T-helper 1 cell treated with Interleukin-12 subunit alpha and Interleukin-12 subunit beta and Interleukin-4 antibody, amounts not matched to agents 30 μg/mL and 1 μg/mL, for 36 hours (primary cell): ENCODE data around the gene DKK3.
A peak's percentile ranks its signal among the peaks of the same experiment; 100 is the strongest.

Experiments
- H3K27ac Mint-ChIP-seq: one replicate; pipeline ENCODE4 v1.8.0; 2021; ENCODE audit warnings: mild to moderate bottlenecking, mixed read lengths
- H3K27me3 Mint-ChIP-seq: one replicate; pipeline ENCODE4 v1.8.0; 2021; ENCODE audit warnings: low read depth, mixed read lengths
- H3K36me3 Mint-ChIP-seq: one replicate; pipeline ENCODE4 v1.8.0; 2021; ENCODE audit warnings: low read depth, mixed read lengths
- H3K4me1 Mint-ChIP-seq: one replicate; pipeline ENCODE4 v1.8.0; 2021; ENCODE audit warnings: low read depth, mixed read lengths
- H3K4me3 Mint-ChIP-seq: one replicate; pipeline ENCODE4 v1.8.0; 2021; ENCODE audit warnings: mild to moderate bottlenecking, moderate library complexity, mixed read lengths
- H3K9me3 Mint-ChIP-seq: one replicate; pipeline ENCODE4 v1.8.0; 2021; ENCODE audit warnings: mixed read lengths

Gene DKK3

DNA sequence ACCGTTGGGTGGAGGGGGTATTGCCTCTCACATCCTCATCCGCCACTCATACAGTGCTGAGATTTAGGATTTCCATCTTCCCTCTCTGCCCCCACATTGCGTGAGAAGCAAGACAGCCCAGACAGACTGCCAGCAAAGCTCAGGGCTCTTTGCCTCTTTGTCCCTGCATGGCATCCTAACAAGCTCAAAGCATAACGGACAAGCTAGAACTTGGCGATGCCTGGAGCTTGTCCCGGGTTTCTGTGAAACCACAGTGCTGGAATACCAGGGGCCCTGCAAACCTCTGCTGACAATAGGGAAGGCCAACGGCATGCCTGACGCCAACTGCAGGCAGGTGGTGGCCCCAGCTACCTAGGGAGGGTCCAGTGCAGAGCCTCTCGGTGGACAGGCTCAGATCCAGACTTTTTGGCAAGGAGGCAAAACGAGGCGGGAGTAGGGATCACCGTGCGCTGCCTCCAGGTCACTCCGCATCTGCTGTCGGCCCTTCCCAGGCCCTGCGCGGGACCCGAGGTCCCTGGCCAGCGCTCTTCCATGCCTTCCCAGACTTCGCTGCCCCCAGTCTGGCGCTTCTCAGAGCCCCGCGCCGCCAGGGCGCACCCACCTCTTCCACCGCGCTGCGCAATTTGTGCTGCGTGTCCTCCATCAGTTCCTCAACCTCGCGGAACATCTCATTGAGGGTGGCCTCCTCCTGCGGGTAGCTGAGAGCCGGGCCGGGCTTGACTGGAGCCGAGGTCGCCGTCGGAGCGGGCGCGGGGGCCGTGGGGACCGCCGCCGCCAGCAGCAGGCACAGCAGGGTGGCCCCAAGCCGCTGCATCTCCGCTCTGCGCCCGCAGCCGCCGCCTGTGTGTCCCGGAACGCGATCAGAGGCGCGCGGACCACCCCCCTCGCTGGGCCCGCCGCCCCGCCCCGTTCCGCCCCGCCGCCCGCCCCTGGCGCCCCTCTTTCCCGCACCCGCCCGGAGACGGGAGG, at the start of gene DKK3:
TSS of gene DKK3 (minus strand) at position 858 of the 969 bp plus-strand sequence. CDS start at position 814, 44 bp downstream.
- Mint-ChIP-seq H3K4me3 (peak within 1 kb of the TSS; percentile 45), H3K4me1 (peaks cover 4% of the 10 kb centered on the region), H3K9me3 (no peaks in the 10 kb centered on the region), H3K27me3 (peaks cover 90% of the 10 kb centered on the region), H3K36me3 (no peaks in the 10 kb centered on the region), H3K27ac (no peak within 1 kb of the TSS)

DNA sequence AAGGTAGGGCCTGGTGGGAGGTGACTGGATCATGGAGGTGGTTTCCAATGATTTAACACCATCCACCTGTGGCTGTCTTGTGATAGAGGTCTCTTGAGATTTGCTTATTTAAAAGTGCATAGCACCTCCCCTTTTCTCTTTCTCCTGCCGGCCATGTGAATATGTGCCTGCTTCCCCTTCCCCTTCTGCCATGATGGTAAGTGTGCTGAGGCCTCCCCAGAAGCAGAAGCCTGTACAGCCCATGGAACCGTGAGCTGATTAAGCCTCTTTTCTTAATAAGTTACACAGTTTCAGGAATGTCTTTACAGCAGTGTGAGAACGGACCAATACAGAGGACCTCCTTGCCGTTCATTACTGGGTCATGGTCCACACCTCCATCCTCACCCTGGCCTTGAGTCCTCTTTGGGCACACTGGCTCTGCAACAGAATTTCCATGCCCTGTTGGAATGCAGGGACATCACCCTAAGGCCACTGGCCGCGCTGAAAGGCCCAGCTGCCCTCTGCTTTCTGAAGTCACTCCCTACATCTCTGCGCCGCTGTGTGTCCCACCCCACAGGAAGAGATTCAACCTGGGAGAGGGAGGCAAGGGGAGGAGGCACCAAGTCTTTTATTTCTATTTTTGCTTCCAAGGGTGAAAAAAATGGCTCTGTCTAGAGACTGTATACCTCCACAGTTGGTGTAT, 49.0 kb upstream of the DKK3 start:
- Mint-ChIP-seq H3K27ac (no peak overlapping the region), H3K4me3 (no peak overlapping the region), H3K4me1 (peaks cover 13% of the 10 kb centered on the region), H3K36me3 (peaks cover 2% of the 10 kb centered on the region), H3K9me3 (peaks cover 7% of the 10 kb centered on the region), H3K27me3 (no peaks in the 10 kb centered on the region)

DNA sequence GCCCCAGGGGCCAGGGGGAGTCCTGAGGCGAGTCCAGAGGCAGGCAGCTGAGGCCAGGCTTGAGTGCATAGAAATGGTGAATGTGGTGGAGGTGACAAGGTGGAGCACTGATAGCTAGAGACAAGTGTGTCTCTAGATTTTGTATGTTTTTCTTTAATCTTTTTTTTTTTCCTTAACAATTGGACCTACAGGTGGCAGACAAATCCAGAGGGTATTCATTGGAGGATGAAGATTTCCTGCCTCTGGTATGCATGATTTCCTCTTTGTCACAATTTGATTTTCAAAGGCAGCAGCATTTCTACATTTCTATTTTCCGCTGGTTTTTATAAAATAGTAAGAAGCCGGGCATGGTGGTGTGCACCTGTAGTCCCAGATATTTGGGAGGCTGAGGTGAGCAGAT, 47.7 kb upstream of the DKK3 start:
- peaks cover 8% of the 10 kb centered on the region for H3K4me1 Mint-ChIP-seq
- H3K36me3 Mint-ChIP-seq = peaks cover 2% of the 10 kb centered on the region
- H3K4me3 Mint-ChIP-seq = no peak overlapping the region
- H3K27me3 Mint-ChIP-seq = no peaks in the 10 kb centered on the region
- peaks cover 7% of the 10 kb centered on the region for H3K9me3 Mint-ChIP-seq
- H3K27ac Mint-ChIP-seq = no peak overlapping the region

DNA sequence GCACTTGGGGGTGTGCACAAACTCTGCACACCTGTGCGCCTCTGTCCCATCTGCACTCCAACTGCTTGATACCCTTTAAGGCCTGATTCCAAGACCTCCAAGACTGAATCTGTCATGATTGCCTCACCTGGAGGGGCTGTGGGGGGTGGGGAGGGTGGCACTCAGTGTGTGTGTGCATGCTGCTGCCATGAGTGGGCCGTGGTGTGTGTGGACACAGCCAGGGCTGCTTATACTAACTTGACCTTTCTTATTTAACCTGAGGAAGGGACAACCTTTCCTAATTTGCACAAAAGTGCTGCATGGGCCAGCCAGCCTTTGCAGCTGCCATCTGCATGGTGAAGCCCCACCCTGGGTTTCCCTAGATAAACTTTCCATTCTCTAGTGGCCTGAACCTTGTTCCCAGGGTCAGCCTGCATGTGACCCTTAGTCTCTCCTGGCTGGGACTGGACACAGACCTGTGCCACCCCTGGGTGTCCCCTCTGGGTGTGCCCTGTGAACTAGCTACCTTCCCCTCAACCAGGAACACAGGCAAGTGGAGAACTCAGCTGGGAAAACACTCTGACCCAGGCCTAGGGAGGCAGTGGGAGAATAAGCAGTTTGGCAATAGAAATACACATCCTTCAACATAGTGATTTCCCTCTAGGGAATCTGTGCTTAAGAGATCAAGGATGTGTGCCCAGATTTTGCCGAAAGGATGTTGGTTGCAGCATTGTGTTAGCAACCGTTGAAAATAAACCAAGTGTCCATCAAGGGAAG, 45.4 kb upstream of the DKK3 start:
- Mint-ChIP-seq H3K36me3 (peaks cover 2% of the 10 kb centered on the region), H3K4me1 (peaks cover 11% of the 10 kb centered on the region), H3K27me3 (no peaks in the 10 kb centered on the region), H3K9me3 (peaks cover 7% of the 10 kb centered on the region), H3K4me3 (no peak overlapping the region), H3K27ac (peak overlapping the region; percentile 52)

DNA sequence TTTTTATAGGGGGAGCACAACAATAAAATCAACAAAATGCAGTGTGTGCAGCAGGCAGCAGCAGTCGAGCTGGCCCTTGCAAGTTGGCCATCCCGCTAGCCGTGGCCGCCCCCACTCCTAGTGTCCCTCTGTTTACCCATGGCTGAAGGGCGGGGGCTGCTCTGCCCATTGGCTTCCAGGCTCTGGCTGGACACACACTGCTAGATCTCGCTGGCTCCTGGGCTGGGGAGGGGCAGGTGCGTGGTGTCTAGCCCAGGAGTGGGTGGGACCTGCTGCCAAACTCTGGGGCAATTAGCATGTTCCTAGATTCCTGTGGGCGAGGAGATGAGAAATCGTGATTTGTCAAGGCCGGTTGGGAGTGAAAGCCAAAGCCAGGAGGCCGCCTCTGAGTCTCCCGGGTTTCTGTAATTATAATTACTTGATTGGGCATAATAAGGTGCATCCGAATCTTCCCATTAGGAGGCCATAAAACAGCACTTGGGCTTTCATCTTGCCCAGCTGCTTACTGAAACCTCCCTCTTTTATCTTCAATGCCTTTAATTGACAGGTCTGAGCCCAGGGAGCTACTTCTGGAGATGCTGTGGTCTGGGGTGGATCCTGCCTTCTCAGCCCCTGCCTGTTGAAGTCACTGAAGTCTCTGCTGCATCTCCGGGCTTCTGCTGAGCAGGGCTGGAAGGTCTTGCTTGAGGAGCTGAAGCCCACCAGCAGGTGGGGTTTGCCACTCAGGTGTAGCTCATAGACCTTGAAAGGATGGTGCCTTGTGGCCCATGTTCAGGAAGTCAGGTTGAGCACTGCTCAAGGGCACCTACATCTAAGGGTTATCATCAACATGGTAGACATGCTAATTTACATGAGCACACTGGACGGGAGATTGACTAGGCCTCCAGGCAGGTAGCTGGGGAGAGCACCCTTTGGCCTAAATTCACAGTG, 44.5 kb upstream of the DKK3 start:
- Mint-ChIP-seq H3K27ac (no peak overlapping the region), H3K4me1 (peaks cover 11% of the 10 kb centered on the region), H3K36me3 (peaks cover 2% of the 10 kb centered on the region), H3K27me3 (no peaks in the 10 kb centered on the region), H3K4me3 (no peak overlapping the region), H3K9me3 (peaks cover 6% of the 10 kb centered on the region)

DNA sequence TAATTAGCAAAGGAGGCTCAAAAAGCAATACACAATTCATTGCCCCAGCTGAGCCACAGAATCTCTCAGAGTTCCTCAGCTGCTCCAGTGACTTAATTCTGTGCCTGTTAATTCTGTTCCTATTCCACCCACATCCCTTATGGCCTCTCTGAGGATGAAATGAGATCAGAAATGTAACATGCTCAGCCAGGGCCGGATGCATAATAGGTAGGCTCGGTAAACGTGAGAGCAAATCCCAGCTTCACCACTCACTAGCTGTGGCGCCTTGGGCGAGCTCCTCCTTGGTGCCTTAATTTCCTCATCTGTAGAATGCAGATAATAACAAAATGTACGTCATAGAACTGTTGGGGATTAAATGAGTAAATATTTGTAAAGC, 42.8 kb upstream of the DKK3 start:
- H3K9me3 Mint-ChIP-seq = no peaks in the 10 kb centered on the region
- no peak overlapping the region for H3K27ac Mint-ChIP-seq
- H3K4me3 Mint-ChIP-seq = no peak overlapping the region
- H3K36me3 Mint-ChIP-seq = no peaks in the 10 kb centered on the region
- H3K4me1 Mint-ChIP-seq = peaks cover 17% of the 10 kb centered on the region
- H3K27me3 Mint-ChIP-seq = no peaks in the 10 kb centered on the region

DNA sequence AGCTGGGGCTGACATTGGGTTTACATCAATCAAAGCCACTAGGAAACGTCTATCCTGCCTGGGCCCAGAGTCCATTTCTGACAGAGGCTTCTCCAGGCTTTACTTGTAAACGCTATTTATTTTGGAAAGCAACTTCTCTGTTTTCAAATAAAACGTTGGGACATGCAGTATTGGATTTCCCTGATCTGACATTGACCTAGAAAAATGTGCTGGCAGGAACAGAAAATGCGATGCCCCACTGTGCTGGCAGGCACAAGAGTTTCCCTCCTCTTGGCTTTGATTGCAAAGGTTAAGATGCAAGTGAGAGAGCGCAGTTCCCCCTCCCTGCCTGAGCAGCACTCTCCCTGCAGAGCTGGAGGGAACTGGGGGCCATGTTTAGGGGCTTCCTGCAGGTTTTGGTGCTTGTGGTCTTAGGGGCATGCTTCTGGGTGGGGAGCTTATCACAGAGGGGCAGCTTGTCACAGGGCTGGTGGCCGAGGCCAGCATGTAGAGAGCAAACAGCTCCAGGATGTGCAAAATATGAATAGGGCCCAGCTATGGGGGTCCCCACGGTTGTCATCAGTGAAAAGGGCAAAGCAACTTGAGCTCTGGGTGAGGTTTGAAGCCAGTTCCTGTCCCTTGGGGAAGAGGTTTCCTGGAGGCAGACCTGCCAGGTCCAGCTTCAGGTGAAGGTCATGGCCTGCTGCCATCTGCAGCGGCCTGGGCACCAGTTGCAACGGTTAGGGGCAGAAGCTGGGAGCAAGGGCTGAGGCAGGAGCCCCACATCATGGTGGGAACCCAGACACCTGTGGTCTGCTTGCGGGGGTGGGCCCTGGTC, 42.3 kb upstream of the DKK3 start:
- Mint-ChIP-seq H3K27me3 (no peaks in the 10 kb centered on the region), H3K36me3 (no peaks in the 10 kb centered on the region), H3K27ac (no peak overlapping the region), H3K9me3 (no peaks in the 10 kb centered on the region), H3K4me3 (no peak overlapping the region), H3K4me1 (peaks cover 15% of the 10 kb centered on the region)

DNA sequence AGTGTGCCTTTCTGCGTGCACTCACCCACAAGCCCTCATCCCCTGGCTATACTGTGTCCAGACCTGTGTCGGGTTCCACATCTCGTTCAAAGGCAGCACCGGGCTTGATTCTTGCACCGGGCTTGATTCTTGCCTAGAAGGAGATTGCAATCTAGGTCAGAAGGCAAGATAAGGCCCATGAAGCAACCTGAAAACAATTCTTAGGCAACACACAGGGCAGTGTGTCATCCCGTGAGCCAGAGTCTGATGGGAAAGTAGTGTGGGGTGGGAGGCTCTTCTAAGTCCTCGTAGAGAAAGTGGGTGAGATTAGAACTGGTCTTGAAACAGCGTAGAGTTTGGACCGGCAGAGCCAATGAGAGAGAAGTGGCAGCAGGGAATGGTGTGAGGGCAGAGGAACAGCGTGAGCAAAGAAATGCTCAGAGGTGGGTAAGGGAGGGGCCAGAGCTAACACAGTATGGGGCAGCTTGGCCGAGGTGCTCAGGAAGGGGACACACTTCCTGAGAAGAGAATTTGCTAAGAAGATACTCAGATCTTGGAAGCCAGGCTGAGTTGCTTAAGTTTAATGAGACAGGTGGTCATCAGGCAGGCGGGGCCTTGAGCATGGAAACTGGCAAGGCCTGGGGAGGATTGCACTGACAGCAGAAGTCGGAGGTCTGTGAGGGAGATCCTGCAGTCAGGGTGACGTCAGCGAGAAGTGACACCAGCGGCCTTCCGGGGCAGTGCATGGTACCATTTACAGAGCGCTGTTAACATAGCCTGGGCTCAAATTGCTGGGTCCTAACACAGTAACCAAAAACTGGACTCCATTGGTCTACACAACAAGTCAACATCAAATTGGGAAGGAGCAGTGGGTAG, 40.7 kb upstream of the DKK3 start:
- peaks cover 17% of the 10 kb centered on the region for H3K4me1 Mint-ChIP-seq
- peak overlapping the region; percentile 62 for H3K27ac Mint-ChIP-seq
- no peaks in the 10 kb centered on the region for H3K27me3 Mint-ChIP-seq
- H3K36me3 Mint-ChIP-seq = no peaks in the 10 kb centered on the region
- no peak overlapping the region for H3K4me3 Mint-ChIP-seq
- no peaks in the 10 kb centered on the region for H3K9me3 Mint-ChIP-seq

DNA sequence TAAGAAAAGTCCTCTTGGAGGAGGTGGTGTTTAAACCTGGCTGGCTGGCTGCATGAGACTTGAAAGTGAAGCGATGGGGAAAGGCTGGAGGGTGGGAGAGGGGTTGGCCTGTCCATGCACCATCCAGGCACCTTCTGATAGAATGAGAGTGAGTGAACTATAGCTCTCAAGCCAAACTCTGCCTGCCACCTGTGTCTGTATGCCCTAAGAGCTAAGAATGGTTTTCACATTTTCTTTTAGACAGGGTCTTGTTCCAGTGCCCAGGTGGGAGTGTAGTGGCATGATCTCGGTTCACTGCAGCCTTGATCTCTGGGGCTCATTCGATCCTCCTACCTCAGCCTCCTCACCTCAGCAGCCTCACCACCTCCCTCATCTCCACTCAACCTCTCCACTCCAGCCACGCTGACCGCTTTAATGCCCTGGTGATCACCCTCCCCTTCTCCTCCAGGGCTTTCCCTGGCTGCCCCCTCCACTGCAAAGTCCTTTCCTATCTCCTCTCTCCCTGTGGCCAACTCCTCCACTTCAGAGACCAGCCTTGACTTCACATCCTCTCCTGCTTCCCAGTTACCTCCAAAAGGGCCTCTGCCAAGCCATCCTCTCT, 38.3 kb upstream of the DKK3 start:
- Mint-ChIP-seq H3K36me3 (no peaks in the 10 kb centered on the region), H3K4me3 (no peak overlapping the region), H3K27me3 (peaks cover 5% of the 10 kb centered on the region), H3K27ac (no peak overlapping the region), H3K9me3 (no peaks in the 10 kb centered on the region), H3K4me1 (peaks cover 13% of the 10 kb centered on the region)

DNA sequence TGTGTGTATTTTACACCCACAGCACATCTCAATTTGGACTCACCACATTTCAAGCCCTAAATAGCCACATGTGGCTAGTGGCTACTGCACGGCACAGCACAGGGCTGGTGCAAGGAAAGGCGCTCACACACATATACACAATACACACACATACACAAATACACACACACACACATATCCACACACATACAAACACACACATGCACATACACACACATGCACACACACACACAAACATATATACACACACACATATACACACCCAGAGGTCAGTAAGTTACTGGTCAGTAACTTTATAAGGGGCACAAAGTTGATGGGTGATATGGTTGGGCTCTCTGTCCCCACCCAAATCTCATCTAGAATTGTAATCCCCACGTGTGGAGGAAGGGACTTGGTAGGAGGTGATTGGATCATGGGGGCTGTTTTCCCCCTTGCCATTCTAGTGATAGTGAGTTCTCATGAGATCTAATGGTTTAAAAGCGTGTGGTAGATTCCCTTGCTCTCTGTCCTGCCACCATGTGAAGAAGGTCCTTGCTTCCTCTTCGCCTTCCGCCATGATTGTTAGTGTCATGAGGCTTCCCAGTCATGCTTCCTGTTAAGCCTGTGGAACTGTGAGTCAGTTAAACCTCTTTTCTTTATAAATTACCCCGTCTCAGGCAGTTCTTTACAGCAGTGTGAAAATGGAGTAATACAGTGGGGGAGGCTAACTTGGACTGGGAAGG, 37.6 kb upstream of the DKK3 start:
- Mint-ChIP-seq H3K4me3 (no peak overlapping the region), H3K36me3 (no peaks in the 10 kb centered on the region), H3K9me3 (no peaks in the 10 kb centered on the region), H3K27ac (no peak overlapping the region), H3K27me3 (peaks cover 5% of the 10 kb centered on the region), H3K4me1 (peaks cover 13% of the 10 kb centered on the region)

DNA sequence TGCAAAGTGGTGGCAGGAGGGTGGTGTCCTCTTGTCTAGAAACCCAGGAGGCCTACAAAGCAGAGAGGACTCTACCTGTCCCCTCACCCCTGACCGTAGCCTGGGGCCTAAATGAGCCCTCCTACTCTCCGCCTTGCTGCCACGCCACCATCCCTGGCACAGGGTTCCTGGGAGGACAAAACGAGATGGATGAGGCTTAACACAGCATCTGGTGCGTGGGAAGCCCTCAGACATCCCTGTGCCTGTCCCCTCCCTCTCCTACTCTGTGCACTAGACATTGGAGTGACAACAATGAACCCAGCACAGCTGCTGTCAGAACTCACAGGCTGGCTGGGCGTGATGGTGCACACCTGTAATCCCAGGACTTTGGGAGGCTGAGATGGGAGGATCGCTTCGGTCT, 36.4 kb upstream of the DKK3 start:
- H3K4me1 Mint-ChIP-seq = peaks cover 13% of the 10 kb centered on the region
- H3K36me3 Mint-ChIP-seq = no peaks in the 10 kb centered on the region
- no peak overlapping the region for H3K27ac Mint-ChIP-seq
- H3K9me3 Mint-ChIP-seq = no peaks in the 10 kb centered on the region
- no peak overlapping the region for H3K4me3 Mint-ChIP-seq
- H3K27me3 Mint-ChIP-seq = peaks cover 5% of the 10 kb centered on the region
